ENCODE data around the gene SLC47A2.

DNA sequence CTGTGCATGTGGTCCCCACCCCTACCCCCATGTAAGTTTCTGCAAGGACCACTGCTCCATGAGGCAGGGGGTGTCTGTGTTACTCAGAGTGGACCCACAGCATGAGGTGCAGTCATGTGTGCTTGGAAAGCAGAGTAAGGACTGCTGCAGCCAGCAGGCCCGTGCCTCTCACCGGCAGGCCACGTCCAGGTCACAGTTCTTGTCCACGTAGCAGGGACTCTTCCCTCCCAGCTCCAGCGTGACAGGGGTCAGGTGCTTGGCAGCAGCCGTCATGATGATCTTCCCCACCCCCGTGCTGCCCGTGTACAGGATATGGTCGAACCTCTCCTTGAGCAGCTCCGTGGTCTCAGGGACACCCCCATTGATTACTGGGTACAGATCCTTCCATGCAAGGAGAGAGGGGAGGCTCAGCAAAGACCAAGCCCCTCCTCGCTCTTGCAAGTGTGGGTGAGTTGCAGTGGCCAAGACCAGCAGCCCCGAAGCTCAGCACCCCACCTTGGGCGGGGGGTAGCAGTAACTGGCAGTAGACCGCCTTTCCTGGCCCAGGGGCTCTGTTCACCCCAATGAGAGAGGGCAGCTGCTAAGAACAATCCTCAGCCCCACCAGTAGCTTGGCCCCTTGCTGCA is 25.6 kb upstream of the SLC47A2 start:
- TF ChIP-seq GATA2 (IDR thresholded peaks at IDR 0.05; ENCODE audit: low read depth, low read length) = no peak
- no peak for TF ChIP-seq GATA3 (IDR thresholded peaks at IDR 0.05; ENCODE audit: low read depth, low read length)
